CD4-positive, alpha-beta T cell (primary cell): ENCODE data around the gene SUCLG2. TPM values are rescaled to one million over a fixed set of nuclear protein-coding genes. Genes with fewer than 3 reads are reported as not detected.

Source experiments
- ATAC-seq: fragments of 200-7000 bp; cut with Tn5 transposase; one replicate; pipeline ENCODE4 v1.10.0; 2022; ENCODE audit warnings: mild to moderate bottlenecking; ENCODE audit not compliant: poor library complexity
- CTCF ChIA-PET: fragments of 350-600 bp; sonication (Branson Sonifier 250); formaldehyde crosslinking; loops from one replicate; lab custom pipeline; 2021; ENCODE audit warnings: antibody characterized with exemption, inconsistent platforms; lab: Charles Lee
- POLR2A ChIA-PET: fragments of 350-600 bp; sonication (Branson Sonifier 250); formaldehyde crosslinking; loops from one replicate; lab custom pipeline; 2021; ENCODE audit warnings: antibody characterized with exemption, inconsistent platforms; lab: Charles Lee
- DNase-seq, 14 experiments: peaks; one replicate each; pipeline ENCODE4 v3.0.0-alpha.2; 2013 to 2020; ENCODE audit warnings: mixed read lengths in 2 of 14
- H3K27ac ChIP-seq, 2 donors: one replicate each; pipeline versions ENCODE4 v1.5.1 to v1.7.0; 2013; ENCODE audit warnings: low read length in 2 of 2, low read depth in 1 of 2, mild to moderate bottlenecking in 1 of 2
- H3K27me3 ChIP-seq, 2 experiments: 1 replicate in 1 of 2; 2 replicates in 1 of 2; pipeline versions ENCODE4 v1.6.1 to v1.7.0; 2013; ENCODE audit warnings: low read length in 2 of 2, control low read depth in 1 of 2, mild to moderate bottlenecking in 1 of 2, moderate library complexity in 1 of 2; ENCODE audit not compliant: insufficient read depth in 2 of 2, control insufficient read depth in 1 of 2
- H3K36me3 ChIP-seq: one replicate; pipeline ENCODE4 v1.6.1; 2013; ENCODE audit warnings: low read length, control low read depth; ENCODE audit not compliant: insufficient read depth
- H3K4me1 ChIP-seq: one replicate; pipeline ENCODE4 v1.6.1; 2013; ENCODE audit warnings: low read length, control low read depth; ENCODE audit not compliant: insufficient read depth
- H3K4me3 ChIP-seq: one replicate; pipeline ENCODE4 v1.5.1; 2013; ENCODE audit warnings: mild to moderate bottlenecking, low read length, moderate library complexity
- H3K9me3 ChIP-seq, 2 experiments: 1 replicate in 1 of 2; 2 replicates in 1 of 2; pipeline versions ENCODE4 v1.6.1 to v1.7.0; 2013; ENCODE audit warnings: low read length in 2 of 2, mild to moderate bottlenecking in 2 of 2, control low read depth in 1 of 2, moderate library complexity in 1 of 2; ENCODE audit not compliant: control insufficient read depth in 1 of 2, insufficient read depth in 1 of 2
- H3K27ac Mint-ChIP-seq: one replicate; pipeline ENCODE4 v1.8.0; 2020; ENCODE audit warnings: mixed read lengths
- H3K27me3 Mint-ChIP-seq: one replicate; pipeline ENCODE4 v1.8.0; 2021; ENCODE audit warnings: mixed read lengths
- H3K36me3 Mint-ChIP-seq: one replicate; pipeline ENCODE4 v1.8.0; 2021; ENCODE audit warnings: low read depth, mixed read lengths
- H3K4me1 Mint-ChIP-seq: one replicate; pipeline ENCODE4 v1.8.0; 2021; ENCODE audit warnings: low read depth, mixed read lengths
- H3K4me3 Mint-ChIP-seq: one replicate; pipeline ENCODE4 v1.8.0; 2020; ENCODE audit warnings: mild to moderate bottlenecking, mixed read lengths
- H3K9me3 Mint-ChIP-seq: one replicate; pipeline ENCODE4 v1.8.0; 2020; ENCODE audit warnings: mixed read lengths
- CTCF ChIP-seq: fragments of 200-600 bp; IDR thresholded peaks from one replicate; pipeline ENCODE4 v1.8.0; 2022; ENCODE audit warnings: antibody characterized with exemption, mild to moderate bottlenecking
- intact Hi-C, 2 experiments: fragments of 100-400 bp; cut with DNase I in 1 of 2; cut with micrococcal nuclease in 1 of 2; formaldehyde crosslinking; loops; one replicate each; pipeline versions ENCODE4 v1.15.1 to v1.9.0; 2023 to 2025; cut with DNase I, micrococcal nuclease
- polyA plus RNA-seq, 2 donors: library from polyadenylated mRNA; unstranded; fragments of 120-200 nt; gene quantifications; one replicate each; pipeline ENCODE4 v1.2.1, GENCODE V29; 2013
- total RNA-seq, 174 experiments: library from RNA in 2 of 174; stranded (reverse) in 2 of 174; gene quantifications; one replicate each; pipeline ENCODE4 v1.2.3 and lab custom pipeline; 2021 to 2026

SUCLG2 gene
- total RNA-seq (10 to 100 TPM; 51.7 to 52.4 TPM), total RNA-seq (lab: John Stamatoyannopoulos, UW) (13.8 to 113 (median 68.3) reads per million in 172 experiments)
- polyA plus RNA-seq (2013, experiment 1 of 2): 53.0 TPM
- polyA plus RNA-seq (2013, experiment 2 of 2): 59.1 TPM

- H3K27ac ChIP-seq: peak within 1 kb of the TSS; percentile 56 to 77
- Mint-ChIP-seq H3K4me1 (peaks cover 85% of the 10 kb centered on the region), H3K4me3 (peak within 1 kb of the TSS; percentile 93), H3K36me3 (peaks cover 24% of the 10 kb centered on the region), H3K27me3 (no peaks in the 10 kb centered on the region), H3K27ac (peak within 1 kb of the TSS; percentile 97), H3K9me3 (peaks cover 9% of the 10 kb centered on the region)
- H3K4me3 ChIP-seq: peak within 1 kb of the TSS; percentile 76
- intact Hi-C loops: loop anchor here (5.0 to 10.0 kb wide), 5 partner anchors 47 to 1431 kb away; partner anchors contain the start of genes ARL6IP5 (in 1 of the 2), KBTBD8 (in 1 of the 2) and UBA3 (in 1 of the 2)
- peak; percentile 67 to 89 (median 78) for DNase-seq
- ChIA-PET CTCF (interaction anchor here (0.6 kb wide), 1 partner anchor 1178 kb away, joined by 3 read pairs; no protein-coding TSS in a partner anchor), POLR2A (interaction anchor here (0.6 to 5.7 kb wide), 16 partner anchors 8 to 656 kb away, joined by 3 to 68 read pairs (median 6); partner anchors contain the start of gene KBTBD8)
- H3K9me3 ChIP-seq: no peaks in the 10 kb centered on the region
- TF ChIP-seq CTCF: no peak
- ATAC-seq: peak; percentile 66
- H3K4me1 ChIP-seq: peaks cover 44% of the 10 kb centered on the region
- no peaks in the 10 kb centered on the region for H3K27me3 ChIP-seq
- no peaks in the 10 kb centered on the region for H3K36me3 ChIP-seq
Measured at GRCh38 chr3:67654099-67654843, at the start of gene SUCLG2. TSS of gene SUCLG2 (minus strand) at chr3:67654612. CDS start at chr3:67654586, 26 bp downstream.

- no peaks in the 10 kb centered on the region for H3K27me3 Mint-ChIP-seq
Measured at GRCh38 chr3:67700596-67700995, 46.2 kb upstream of the SUCLG2 start.

GRCh38 chr3:67699882-67700281, 45.5 kb upstream of the SUCLG2 start:
- Mint-ChIP-seq H3K4me1 (peaks cover 7% of the 10 kb centered on the region), H3K36me3 (no peaks in the 10 kb centered on the region), H3K9me3 (no peaks in the 10 kb centered on the region), H3K27me3 (no peaks in the 10 kb centered on the region), H3K4me3 (no peak overlapping the region), H3K27ac (no peak overlapping the region)
- TF ChIP-seq CTCF: no peak
- POLR2A ChIA-PET: no interaction called here
- Histone ChIP-seq H3K27ac (no peak overlapping the region), H3K4me1 (no peaks in the 10 kb centered on the region), H3K4me3 (no peak overlapping the region), H3K36me3 (no peaks in the 10 kb centered on the region), H3K27me3 (no peaks in the 10 kb centered on the region), H3K9me3 (no peaks in the 10 kb centered on the region)
- DNase-seq (no peak), ATAC-seq (no peak)
- intact Hi-C loops: no loop called here
- CTCF ChIA-PET: no interaction called here

More at GRCh38 chr3:67700596-67700995, 46.2 kb upstream of the SUCLG2 start:
- Mint-ChIP-seq H3K27ac (no peak overlapping the region), H3K4me3 (no peak overlapping the region), H3K4me1 (peaks cover 7% of the 10 kb centered on the region), H3K9me3 (no peaks in the 10 kb centered on the region), H3K36me3 (no peaks in the 10 kb centered on the region)
- no peaks in the 10 kb centered on the region for H3K36me3 ChIP-seq
- ChIA-PET POLR2A (no interaction called here), CTCF (no interaction called here)
- no peak for ATAC-seq
- H3K27me3 ChIP-seq: no peaks in the 10 kb centered on the region
- H3K4me1 ChIP-seq: no peaks in the 10 kb centered on the region
- TF ChIP-seq CTCF: no peak
- intact Hi-C loops: no loop called here
- no peaks in the 10 kb centered on the region for H3K9me3 ChIP-seq
- no peak overlapping the region for H3K4me3 ChIP-seq
- DNase-seq: no peak
- no peak overlapping the region for H3K27ac ChIP-seq
